Measurements from ENCODE around the gene DET1.

GRCh38 chr15:88563638-88564037, 17.2 kb upstream of the DET1 start:
- TF ChIP-seq CTCF (IDR thresholded peaks at IDR 0.05 in 4 of 5, conservative IDR thresholded peaks at IDR 0.05 in 1 of 5) = no peak
- no peak for TF ChIP-seq POLR2A (IDR thresholded peaks at IDR 0.05)

Data from gastrocnemius medialis (tissue), 4 donors.